Measurements from ENCODE around the gene HOXB3.

HOXB3 gene

GRCh38 chr17:48611681-48612455 lies 21.8 kb upstream of the HOXB3 start:
- DNase-seq: no peak

GRCh38 chr17:48611213-48611612 lies 21.2 kb upstream of the HOXB3 start:
- peak; percentile 7 for DNase-seq

GRCh38 chr17:48610282-48611211 lies 20.5 kb upstream of the HOXB3 start, which contains the start of gene HOXB7:
Gene HOXB7, minus strand, starts transcription at chr17:48611017. Its CDS starts 99 bp downstream, at chr17:48610918.
- DNase-seq: peak; percentile 62

GRCh38 chr17:48609759-48610281 lies 19.8 kb upstream of the HOXB3 start:
- no peak for DNase-seq

GRCh38 chr17:48609033-48609432 lies 19.0 kb upstream of the HOXB3 start:
- no peak for DNase-seq

GRCh38 chr17:48608494-48608834 lies 18.4 kb upstream of the HOXB3 start:
- DNase-seq: no peak

GRCh38 chr17:48606892-48607614 lies 17.0 kb upstream of the HOXB3 start:
- no peak for DNase-seq

- no peak for DNase-seq
Observed at GRCh38 chr17:48605991-48606891, 16.2 kb upstream of the HOXB3 start.

GRCh38 chr17:48605409-48605919 lies 15.4 kb upstream of the HOXB3 start:
- no peak for DNase-seq

- DNase-seq: no peak
Observed at GRCh38 chr17:48604770-48605329, 14.8 kb upstream of the HOXB3 start, which contains the start of gene HOXB6. Gene HOXB6, minus strand, starts transcription at chr17:48604986. Its CDS starts 6,836 bp downstream, at chr17:48598150.

GRCh38 chr17:48603959-48604769 lies 14.1 kb upstream of the HOXB3 start:
- no peak for DNase-seq

GRCh38 chr17:48601539-48602425 lies 11.7 kb upstream of the HOXB3 start:
- no peak for DNase-seq

GRCh38 chr17:48601207-48601538 lies 11.1 kb upstream of the HOXB3 start:
- DNase-seq: no peak

GRCh38 chr17:48600244-48601098 lies 10.4 kb upstream of the HOXB3 start:
- no peak for DNase-seq

- DNase-seq: no peak
Observed at GRCh38 chr17:48599354-48599753, 9.3 kb upstream of the HOXB3 start.

GRCh38 chr17:48598736-48599135 lies 8.7 kb upstream of the HOXB3 start:
- no peak for DNase-seq

GRCh38 chr17:48597778-48598631 lies 8.0 kb upstream of the HOXB3 start:
- no peak for DNase-seq

GRCh38 chr17:48597528-48597777 lies 7.4 kb upstream of the HOXB3 start:
- no peak for DNase-seq

All from NCI-H2171 treated with DMSO at 0.1 percent for 48 hours (cell line).